OCI-LY1 (cell line): ENCODE data around the gene MAML2.

Experiments
- H2AFZ ChIP-seq: fragments of 200-600 bp; sonication (generic), shearing (Covaris generic); 2 replicates; pipeline ENCODE4 v1.6.0; 2014; ENCODE audit warnings: antibody characterized with exemption, mild to moderate bottlenecking, low read length
- H3F3A ChIP-seq: fragments of 200-600 bp; sonication (generic), shearing (Covaris generic); 2 replicates; pipeline ENCODE4 v1.6.0; 2014; ENCODE audit warnings: mild to moderate bottlenecking, antibody characterized with exemption, low read length, moderate library complexity; ENCODE audit not compliant: insufficient read depth
- H3K27ac ChIP-seq: fragments of 200-600 bp; sonication (generic); 2 replicates; pipeline ENCODE4 v1.5.1; 2014; ENCODE audit warnings: low read length, mixed run types, mild to moderate bottlenecking, low read depth; ENCODE audit not compliant: poor library complexity, severe bottlenecking
- H3K27me3 ChIP-seq: fragments of 200-600 bp; sonication (generic); 2 replicates; pipeline ENCODE4 v1.6.0; 2014; ENCODE audit warnings: antibody characterized with exemption, mild to moderate bottlenecking, low read length, moderate library complexity; ENCODE audit not compliant: insufficient read depth
- H3K36me3 ChIP-seq: fragments of 200-600 bp; sonication (generic); 2 replicates; pipeline ENCODE4 v1.6.1; 2014; ENCODE audit warnings: mild to moderate bottlenecking, antibody characterized with exemption, low read length, moderate library complexity, mixed read lengths; ENCODE audit not compliant: insufficient read depth
- H3K4me1 ChIP-seq: fragments of 200-600 bp; sonication (generic); 2 replicates; pipeline ENCODE4 v1.5.1; 2014; ENCODE audit warnings: mild to moderate bottlenecking, low read length, moderate library complexity; ENCODE audit not compliant: insufficient read depth, severe bottlenecking
- H3K4me2 ChIP-seq: fragments of 200-600 bp; sonication (generic), shearing (Covaris generic); 2 replicates; pipeline ENCODE4 v1.6.1; 2014; ENCODE audit warnings: low read length
- H3K4me3 ChIP-seq: fragments of 200-600 bp; sonication (generic); 2 replicates; pipeline ENCODE4 v1.5.1; 2014; ENCODE audit warnings: low read length, low read depth, mild to moderate bottlenecking, mixed read lengths; ENCODE audit not compliant: poor library complexity, severe bottlenecking
- H3K79me2 ChIP-seq: fragments of 200-600 bp; shearing (Covaris generic); 2 replicates; pipeline ENCODE4 v1.6.1; 2016; ENCODE audit warnings: mixed run types, low read length, mixed read lengths; ENCODE audit not compliant: insufficient read depth
- H3K9ac ChIP-seq: fragments of 200-600 bp; sonication (generic), shearing (Covaris generic); 2 replicates; pipeline ENCODE4 v1.6.1; 2014; ENCODE audit warnings: mild to moderate bottlenecking, low read length, mixed read lengths
- H3K9me2 ChIP-seq: fragments of 200-600 bp; sonication (generic), shearing (Covaris generic); 2 replicates; pipeline ENCODE4 v1.6.1; 2014; ENCODE audit warnings: low read depth, mild to moderate bottlenecking, low read length, mixed read lengths
- H3K9me3 ChIP-seq: fragments of 200-600 bp; shearing (Covaris generic); 2 replicates; pipeline ENCODE4 v1.6.1; 2014; ENCODE audit warnings: low read length, mixed read lengths
- H4K20me1 ChIP-seq: fragments of 200-600 bp; sonication (generic), shearing (Covaris generic); 2 replicates; pipeline ENCODE4 v1.6.0; 2016; ENCODE audit warnings: mild to moderate bottlenecking, low read length; ENCODE audit not compliant: insufficient read depth
- CTCF ChIP-seq: fragments of 200-600 bp; sonication (generic), shearing (Covaris generic); IDR thresholded peaks from 2 replicates; pipeline ENCODE4 v1.5.1; 2017; ENCODE audit warnings: mild to moderate bottlenecking, antibody characterized with exemption, low read length, moderate library complexity, mixed read lengths
- EZH2 ChIP-seq: fragments of 200-600 bp; sonication (generic), shearing (Covaris generic); IDR thresholded peaks from 2 replicates; pipeline ENCODE4 v1.8.0; 2017; ENCODE audit warnings: borderline replicate concordance, mixed run types, mild to moderate bottlenecking, antibody characterized with exemption, low read length, moderate library complexity, mixed read lengths

MAML2 gene

GRCh38 chr11:95943546-95943945 is 399.4 kb downstream of the MAML2 start:
- Histone ChIP-seq H2AFZ (no peak overlapping the region), H3K4me1 (no peaks in the 10 kb centered on the region), H3K9ac (no peak overlapping the region), H3K9me3 (peaks cover 13% of the 10 kb centered on the region), H4K20me1 (no peaks in the 10 kb centered on the region), H3K4me2 (no peak overlapping the region), H3K36me3 (no peaks in the 10 kb centered on the region), H3K27ac (no peak overlapping the region), H3K79me2 (no peaks in the 10 kb centered on the region), H3K27me3 (no peaks in the 10 kb centered on the region), H3K9me2 (no peaks in the 10 kb centered on the region), H3K4me3 (no peak overlapping the region), H3F3A (no peaks in the 10 kb centered on the region)
- no peak for TF ChIP-seq EZH2
- no peak for TF ChIP-seq CTCF

DNA sequence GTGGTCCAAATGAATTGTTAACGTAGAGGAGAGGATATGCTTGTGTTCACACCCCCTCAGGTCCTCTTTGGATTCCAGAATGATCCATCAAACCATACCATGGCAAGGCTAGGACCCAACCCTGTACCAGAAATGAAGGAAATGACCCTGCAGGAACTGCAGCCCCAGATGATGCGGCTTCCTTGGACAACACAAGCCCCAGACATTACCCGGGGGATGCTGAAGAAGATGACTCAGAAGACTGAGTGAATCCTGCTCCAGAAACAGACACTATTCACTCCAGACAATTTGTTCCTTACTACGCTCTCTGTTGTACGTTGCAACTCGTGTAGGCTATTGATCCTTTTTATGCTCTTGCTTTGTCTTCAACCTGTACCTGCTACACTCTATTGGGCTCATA is 403.9 kb downstream of the MAML2 start:
- Histone ChIP-seq H3F3A (no peaks in the 10 kb centered on the region), H2AFZ (no peak overlapping the region), H3K9me2 (no peaks in the 10 kb centered on the region), H3K27ac (no peak overlapping the region), H4K20me1 (no peaks in the 10 kb centered on the region), H3K79me2 (no peaks in the 10 kb centered on the region), H3K36me3 (no peaks in the 10 kb centered on the region), H3K4me2 (no peak overlapping the region), H3K27me3 (no peaks in the 10 kb centered on the region), H3K9ac (no peak overlapping the region), H3K4me1 (no peaks in the 10 kb centered on the region), H3K9me3 (no peaks in the 10 kb centered on the region), H3K4me3 (no peak overlapping the region)
- TF ChIP-seq CTCF, result no peak
- no peak for TF ChIP-seq EZH2

GRCh38 chr11:95937358-95937757 is 405.6 kb downstream of the MAML2 start:
- TF ChIP-seq EZH2 (no peak), CTCF (no peak)
- Histone ChIP-seq H3K36me3 (no peaks in the 10 kb centered on the region), H3K9me2 (no peaks in the 10 kb centered on the region), H3K27ac (no peak overlapping the region), H3F3A (no peaks in the 10 kb centered on the region), H3K9me3 (no peaks in the 10 kb centered on the region), H3K4me1 (no peaks in the 10 kb centered on the region), H3K79me2 (no peaks in the 10 kb centered on the region), H3K4me2 (no peak overlapping the region), H4K20me1 (no peaks in the 10 kb centered on the region), H2AFZ (no peak overlapping the region), H3K9ac (no peak overlapping the region), H3K27me3 (no peaks in the 10 kb centered on the region), H3K4me3 (no peak overlapping the region)
